PC-3 (cell line): ENCODE results near the gene RAPGEF3. TPM values are rescaled to one million over a fixed set of nuclear protein-coding genes. Genes with fewer than 3 reads are reported as not detected.

Experiments
- ATAC-seq: fragments of 200-7000 bp; cut with Tn5 transposase; 2 replicates; pipeline ENCODE4 v1.9.1; 2020; ENCODE audit warnings: mild to moderate bottlenecking, moderate library complexity
- BruUV-seq: library from RNA; stranded (reverse); fragments of 400-500 nt; replicated peaks from 2 replicates; lab custom pipeline; 2021; lab: Mats Ljungman, UMichigan
- CTCF ChIA-PET: fragments of 300-600 bp; sonication (Branson Sonifier 250); formaldehyde crosslinking; loops from one replicate; lab custom pipeline; 2022; ENCODE audit warnings: antibody characterized with exemption; lab: Charles Lee
- POLR2A ChIA-PET: fragments of 300-600 bp; sonication (Branson Sonifier 250); formaldehyde crosslinking; loops from one replicate; lab custom pipeline; 2022; ENCODE audit warnings: antibody characterized with exemption; ENCODE audit not compliant: unreplicated experiment; lab: Charles Lee
- DNase-seq: peaks from one replicate; pipeline ENCODE4 v3.0.0-alpha.2; 2015
- H2AFZ ChIP-seq: fragments of 300-600 bp; sonication (generic); 2 replicates; pipeline ENCODE4 v1.6.0; 2016; ENCODE audit warnings: antibody characterized with exemption, low read length
- H3F3A ChIP-seq: fragments of 300-600 bp; sonication (generic); one replicate; pipeline ENCODE4 v1.6.0; 2017; ENCODE audit warnings: antibody characterized with exemption, low read length, control low read depth, mild to moderate bottlenecking; ENCODE audit not compliant: unreplicated experiment
- H3K27ac ChIP-seq: fragments of 300-600 bp; sonication (generic); 2 replicates; pipeline ENCODE4 v1.5.1; 2016; ENCODE audit warnings: mild to moderate bottlenecking, low read length
- H3K27me3 ChIP-seq: fragments of 300-600 bp; sonication (generic); 2 replicates; pipeline ENCODE4 v1.6.1; 2016; ENCODE audit warnings: low read length, mixed read lengths
- H3K36me3 ChIP-seq: fragments of 300-600 bp; sonication (generic); 2 replicates; pipeline ENCODE4 v1.6.1; 2016; ENCODE audit warnings: low read depth, mixed run types, low read length, mixed read lengths
- H3K4me1 ChIP-seq: fragments of 300-600 bp; sonication (generic); 2 replicates; pipeline ENCODE4 v1.5.1; 2016; ENCODE audit warnings: low read length; ENCODE audit not compliant: insufficient read depth
- H3K4me2 ChIP-seq: fragments of 300-600 bp; sonication (generic); 2 replicates; pipeline ENCODE4 v1.6.0; 2016; ENCODE audit warnings: low read length
- H3K4me3 ChIP-seq: fragments of 300-600 bp; sonication (generic); 2 replicates; pipeline ENCODE4 v1.5.1; 2016; ENCODE audit warnings: mild to moderate bottlenecking, low read length, mixed read lengths
- H3K79me2 ChIP-seq: fragments of 300-600 bp; sonication (generic); 2 replicates; pipeline ENCODE4 v1.6.1; 2017; ENCODE audit warnings: low read length, mixed read lengths
- H3K9ac ChIP-seq: fragments of 300-600 bp; sonication (generic); 2 replicates; pipeline ENCODE4 v1.6.0; 2016; ENCODE audit warnings: mild to moderate bottlenecking, low read length
- H3K9me2 ChIP-seq: fragments of 300-600 bp; sonication (generic); replicated peaks from 2 replicates; pipeline ENCODE4 v1.6.1; 2016; ENCODE audit warnings: mixed run types, low read length, mixed read lengths
- H3K9me3 ChIP-seq: fragments of 300-600 bp; sonication (generic); 2 replicates; pipeline ENCODE4 v1.6.1; 2016; ENCODE audit warnings: low read length, mixed read lengths
- H4K20me1 ChIP-seq: fragments of 300-600 bp; sonication (generic); 2 replicates; pipeline ENCODE4 v1.6.1; 2016; ENCODE audit warnings: low read length, mixed read lengths
- CTCF ChIP-seq: fragments of 300-600 bp; sonication (generic); conservative IDR thresholded peaks from 2 replicates; pipeline ENCODE4 v1.5.1; 2017; ENCODE audit warnings: antibody characterized with exemption, low read depth, mild to moderate bottlenecking, low read length
- EZH2 ChIP-seq: fragments of 300-600 bp; sonication (generic); IDR thresholded peaks from one replicate; pipeline ENCODE4 v1.6.1; 2017; ENCODE audit warnings: antibody characterized with exemption, mild to moderate bottlenecking, low read length; ENCODE audit not compliant: unreplicated experiment
- EZH2phosphoT487 ChIP-seq: fragments of 300-600 bp; sonication (generic); IDR thresholded peaks from 2 replicates; pipeline ENCODE4 v1.6.1; 2018; ENCODE audit warnings: mild to moderate bottlenecking, antibody characterized with exemption, low read length, borderline replicate concordance
- intact Hi-C: fragments of 100-400 bp; cut with micrococcal nuclease; formaldehyde crosslinking; loops from 2 replicates; pipeline ENCODE4 v1.9.0; 2023
- total RNA-seq: library from RNA; depleted of rRNA; stranded (reverse); fragments of >200 nt; gene quantifications from 2 replicates; pipeline ENCODE4 v1.2.3, GENCODE V29; 2014

The RAPGEF3 gene
- total RNA-seq, 1 experiment from 2014 or later, result 6.7 TPM

DNA sequence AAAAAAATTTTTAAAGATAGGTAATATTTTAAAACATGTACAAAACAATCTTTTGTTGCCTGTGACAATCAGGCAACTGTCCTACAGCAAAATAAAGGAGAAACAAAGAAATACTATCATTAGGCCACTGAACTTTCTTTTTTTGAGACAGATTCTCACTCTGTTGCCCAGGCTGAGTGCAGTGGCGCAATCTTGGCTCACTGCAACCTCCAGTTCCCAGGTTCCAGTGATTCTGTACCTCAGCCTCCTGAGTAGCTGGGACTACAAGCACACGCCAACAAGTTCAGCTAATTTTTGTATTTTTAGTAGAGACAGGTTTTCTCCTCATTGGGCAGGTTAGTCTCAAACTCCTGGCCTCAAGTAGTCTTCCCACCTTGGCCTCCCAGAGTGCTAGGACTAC lies 69.5 kb downstream of the RAPGEF3 start:
- ATAC-seq, result no peak
- POLR2A ChIA-PET, result no interaction called here

GRCh38 chr12:47687636-47688035 lies 71.0 kb downstream of the RAPGEF3 start:
- ChIA-PET POLR2A (no interaction called here), CTCF (interaction anchor here (1.2 kb wide), 1 partner anchor 141 kb away, joined by 3 read pairs; no protein-coding TSS in a partner anchor)
- H3K9me2 ChIP-seq, result no peaks in the 10 kb centered on the region
- H4K20me1 ChIP-seq, result no peaks in the 10 kb centered on the region
- no peak overlapping the region for H3K4me3 ChIP-seq
- H3K27me3 ChIP-seq, result no peaks in the 10 kb centered on the region
- ATAC-seq (no peak), DNase-seq (no peak)
- TF ChIP-seq EZH2phosphoT487 (no peak), EZH2 (no peak), CTCF (no peak)
- H3K79me2 ChIP-seq, result no peaks in the 10 kb centered on the region
- H3K9ac ChIP-seq, result no peak overlapping the region
- no peaks in the 10 kb centered on the region for H3F3A ChIP-seq
- no peak overlapping the region for H3K27ac ChIP-seq
- H2AFZ ChIP-seq, result no peak overlapping the region
- no peaks in the 10 kb centered on the region for H3K9me3 ChIP-seq
- no TSS peak for BruUV-seq
- intact Hi-C loops, result no loop called here
- H3K4me1 ChIP-seq, result no peaks in the 10 kb centered on the region
- peaks cover 11% of the 10 kb centered on the region for H3K36me3 ChIP-seq
- no peak overlapping the region for H3K4me2 ChIP-seq

More for the DNA sequence above, 69.5 kb downstream of the RAPGEF3 start:
- Histone ChIP-seq H3F3A (no peaks in the 10 kb centered on the region), H4K20me1 (no peaks in the 10 kb centered on the region), H3K36me3 (peaks cover 19% of the 10 kb centered on the region), H3K4me3 (no peak overlapping the region), H3K9me3 (no peaks in the 10 kb centered on the region), H3K9me2 (no peaks in the 10 kb centered on the region), H3K27me3 (no peaks in the 10 kb centered on the region), H3K4me2 (no peak overlapping the region), H3K4me1 (no peaks in the 10 kb centered on the region), H3K79me2 (no peaks in the 10 kb centered on the region), H3K9ac (no peak overlapping the region), H3K27ac (no peak overlapping the region), H2AFZ (no peak overlapping the region)
- BruUV-seq, result no TSS peak
- TF ChIP-seq CTCF (no peak), EZH2phosphoT487 (no peak)
- CTCF ChIA-PET, result no interaction called here
- no peak for DNase-seq
- intact Hi-C loops, result no loop called here

- no peaks in the 10 kb centered on the region for H3K27me3 ChIP-seq
- H4K20me1 ChIP-seq, result no peaks in the 10 kb centered on the region
- H3K4me3 ChIP-seq, result no peak overlapping the region
- ChIA-PET CTCF (interaction anchor here (0.5 to 1.2 kb wide), 5 partner anchors 19 to 654 kb away, joined by 3 to 10 read pairs (median 3); partner anchors contain the start of gene RPAP3), POLR2A (no interaction called here)
- H3K27ac ChIP-seq, result no peak overlapping the region
- BruUV-seq, result no TSS peak
- peak; percentile 55 for DNase-seq
- H2AFZ ChIP-seq, result no peak overlapping the region
- TF ChIP-seq EZH2phosphoT487 (no peak), CTCF (peak; percentile 72)
- no peaks in the 10 kb centered on the region for H3K4me1 ChIP-seq
- no peaks in the 10 kb centered on the region for H3K9me3 ChIP-seq
- H3K9ac ChIP-seq, result no peak overlapping the region
- no peaks in the 10 kb centered on the region for H3F3A ChIP-seq
- intact Hi-C loops, result loop anchor here (1.0 kb wide), 3 partner anchors 34 to 654 kb away; no protein-coding TSS in a partner anchor
- H3K79me2 ChIP-seq, result no peaks in the 10 kb centered on the region
- no peak for ATAC-seq
- no peaks in the 10 kb centered on the region for H3K9me2 ChIP-seq
- H3K4me2 ChIP-seq, result no peak overlapping the region
- peaks cover 11% of the 10 kb centered on the region for H3K36me3 ChIP-seq
Observed at GRCh38 chr12:47686645-47687240, 71.9 kb downstream of the RAPGEF3 start.
